ENCODE measurements around the gene CLBA1.
A peak's percentile ranks its signal among the peaks of the same experiment; 100 is the strongest.
"Not testable (repeated sequence)": the region's sequence is repeated elsewhere in the genome, so short reads cannot be mapped to it uniquely, and the experiment has no call there.

The CLBA1 gene

GRCh38 chr14:105030194-105030593 is 44.6 kb downstream of the CLBA1 start:
- 82% methylated on average over 1 of the region's 2 CpGs for WGBS
- Histone ChIP-seq H3K36me3 (ENCODE audit: control insufficient read depth in 1 of 2, insufficient read depth in 2 of 2, low read depth in 1 of 2, low read length in 2 of 2) (no peaks in the 10 kb centered on the region), H3K14ac (ENCODE audit: low read length in 2 of 2) (no peak overlapping the region), H3K4me3 (ENCODE audit: insufficient read depth in 1 of 2, low read depth in 1 of 2, low read length in 2 of 2) (no peak overlapping the region), H3K18ac (ENCODE audit: low read depth in 1 of 2, low read length in 2 of 2) (no peak overlapping the region), H3K4me1 (ENCODE audit: control insufficient read depth, insufficient read depth, low read depth, low read length) (peaks cover 6% of the 10 kb centered on the region), H3K27ac (ENCODE audit: low read length, poor library complexity, severe bottlenecking) (no peak overlapping the region), H2BK15ac (ENCODE audit: low read depth, poor library complexity, severe bottlenecking) (no peak overlapping the region), H3K9me3 (ENCODE audit: control insufficient read depth, low read length) (no peaks in the 10 kb centered on the region), H2AFZ (ENCODE audit: low read depth, low read length) (no peak overlapping the region), H2BK5ac (ENCODE audit: low read depth, low read length, poor library complexity, severe bottlenecking) (no peak overlapping the region), H2AK5ac (ENCODE audit: low read length, severe bottlenecking) (peak overlapping the region; percentile 1), H3K4ac (ENCODE audit: low read depth in 1 of 2, low read length in 2 of 2) (no peak overlapping the region), H3K23ac (ENCODE audit: low read length in 2 of 2) (no peak overlapping the region), H4K91ac (ENCODE audit: low read length) (no peak overlapping the region), H2BK12ac (ENCODE audit: low read length in 2 of 2) (no peak overlapping the region), H3K4me2 (ENCODE audit: low read length, poor library complexity, severe bottlenecking) (no peak overlapping the region), H4K8ac (ENCODE audit: low read length) (no peak overlapping the region), H3K79me1 (replicated peaks; ENCODE audit: low read length, poor library complexity, severe bottlenecking) (no peaks in the 10 kb centered on the region), H3K27me3 (ENCODE audit: control insufficient read depth in 1 of 2, insufficient read depth in 1 of 2, low read length in 2 of 2) (no peaks in the 10 kb centered on the region), H2BK120ac (ENCODE audit: low read depth, low read length) (no peak overlapping the region), H3K9ac (ENCODE audit: low read length) (no peak overlapping the region)
- DNase-seq: no peak

GRCh38 chr14:105030836-105031396 is 45.3 kb downstream of the CLBA1 start:
- Histone ChIP-seq H3K14ac (ENCODE audit: low read length in 2 of 2) (no peak overlapping the region), H3K4ac (ENCODE audit: low read depth in 1 of 2, low read length in 2 of 2) (no peak overlapping the region), H3K4me3 (ENCODE audit: insufficient read depth in 1 of 2, low read depth in 1 of 2, low read length in 2 of 2) (no peak overlapping the region), H4K8ac (ENCODE audit: low read length) (no peak overlapping the region), H3K9ac (ENCODE audit: low read length) (no peak overlapping the region), H2BK120ac (ENCODE audit: low read depth, low read length) (no peak overlapping the region), H3K36me3 (ENCODE audit: control insufficient read depth in 1 of 2, insufficient read depth in 2 of 2, low read depth in 1 of 2, low read length in 2 of 2) (no peaks in the 10 kb centered on the region), H3K23ac (ENCODE audit: low read length in 2 of 2) (no peak overlapping the region), H3K9me3 (ENCODE audit: control insufficient read depth, low read length) (no peaks in the 10 kb centered on the region), H3K4me2 (ENCODE audit: low read length, poor library complexity, severe bottlenecking) (no peak overlapping the region), H3K79me1 (replicated peaks; ENCODE audit: low read length, poor library complexity, severe bottlenecking) (no peaks in the 10 kb centered on the region), H3K27me3 (ENCODE audit: control insufficient read depth in 1 of 2, insufficient read depth in 1 of 2, low read length in 2 of 2) (no peaks in the 10 kb centered on the region), H2AFZ (ENCODE audit: low read depth, low read length) (no peak overlapping the region), H3K18ac (ENCODE audit: low read depth in 1 of 2, low read length in 2 of 2) (no peak overlapping the region), H2BK12ac (ENCODE audit: low read length in 2 of 2) (no peak overlapping the region), H2AK5ac (ENCODE audit: low read length, severe bottlenecking) (peak overlapping the region; percentile 9), H2BK5ac (ENCODE audit: low read depth, low read length, poor library complexity, severe bottlenecking) (no peak overlapping the region), H2BK15ac (ENCODE audit: low read depth, poor library complexity, severe bottlenecking) (no peak overlapping the region), H3K27ac (ENCODE audit: low read length, poor library complexity, severe bottlenecking) (no peak overlapping the region), H3K4me1 (ENCODE audit: control insufficient read depth, insufficient read depth, low read depth, low read length) (peaks cover 4% of the 10 kb centered on the region), H4K91ac (ENCODE audit: low read length) (no peak overlapping the region)
- DNase-seq: no peak
- 89% methylated on average over 9 of the region's 9 CpGs for WGBS

GRCh38 chr14:105032451-105032901 is 46.9 kb downstream of the CLBA1 start:
- 82% methylated on average over 5 of the region's 5 CpGs for WGBS
- H2BK12ac ChIP-seq (ENCODE audit: low read length in 2 of 2); H3K23ac ChIP-seq (ENCODE audit: low read length in 2 of 2): not testable (repeated sequence)

GRCh38 chr14:105033412-105033900 is 47.9 kb downstream of the CLBA1 start:
- H2BK5ac ChIP-seq (ENCODE audit: low read depth, low read length, poor library complexity, severe bottlenecking); H3K4ac ChIP-seq (ENCODE audit: low read depth in 1 of 2, low read length in 2 of 2); H3K27me3 ChIP-seq (ENCODE audit: control insufficient read depth in 1 of 2, insufficient read depth in 1 of 2, low read length in 2 of 2); H3K27ac ChIP-seq (ENCODE audit: low read length, poor library complexity, severe bottlenecking); H2BK15ac ChIP-seq (ENCODE audit: low read depth, poor library complexity, severe bottlenecking); H3K4me1 ChIP-seq (ENCODE audit: control insufficient read depth, insufficient read depth, low read depth, low read length); H3K9me3 ChIP-seq (ENCODE audit: control insufficient read depth, low read length); H3K4me2 ChIP-seq (ENCODE audit: low read length, poor library complexity, severe bottlenecking); H3K36me3 ChIP-seq (ENCODE audit: control insufficient read depth in 1 of 2, insufficient read depth in 2 of 2, low read depth in 1 of 2, low read length in 2 of 2); H3K14ac ChIP-seq (ENCODE audit: low read length in 2 of 2); H3K79me1 ChIP-seq (replicated peaks; ENCODE audit: low read length, poor library complexity, severe bottlenecking); H2BK12ac ChIP-seq (ENCODE audit: low read length in 2 of 2); H3K23ac ChIP-seq (ENCODE audit: low read length in 2 of 2); H2BK120ac ChIP-seq (ENCODE audit: low read depth, low read length); DNase-seq: not testable (repeated sequence)
- Histone ChIP-seq H3K4me3 (ENCODE audit: insufficient read depth in 1 of 2, low read depth in 1 of 2, low read length in 2 of 2) (peak overlapping the region in 1 of 2 experiments; percentile 83), H2AK5ac (ENCODE audit: low read length, severe bottlenecking) (peak overlapping the region; percentile 86), H2AFZ (ENCODE audit: low read depth, low read length) (peak overlapping the region; percentile 42), H3K18ac (ENCODE audit: low read depth in 1 of 2, low read length in 2 of 2) (peak overlapping the region; percentile 16 to 54), H3K9ac (ENCODE audit: low read length) (peak overlapping the region; percentile 89), H4K8ac (ENCODE audit: low read length) (peak overlapping the region; percentile 72), H4K91ac (ENCODE audit: low read length) (peak overlapping the region; percentile 50)
- WGBS: 33% methylated on average over 39 of the region's 45 CpGs

More at GRCh38 chr14:105032451-105032901, 46.9 kb downstream of the CLBA1 start:
- H4K8ac ChIP-seq (ENCODE audit: low read length); H3K79me1 ChIP-seq (replicated peaks; ENCODE audit: low read length, poor library complexity, severe bottlenecking); H3K18ac ChIP-seq (ENCODE audit: low read depth in 1 of 2, low read length in 2 of 2); H2BK15ac ChIP-seq (ENCODE audit: low read depth, poor library complexity, severe bottlenecking); H2BK120ac ChIP-seq (ENCODE audit: low read depth, low read length); H3K27me3 ChIP-seq (ENCODE audit: control insufficient read depth in 1 of 2, insufficient read depth in 1 of 2, low read length in 2 of 2); H3K9me3 ChIP-seq (ENCODE audit: control insufficient read depth, low read length); H3K4ac ChIP-seq (ENCODE audit: low read depth in 1 of 2, low read length in 2 of 2); H3K14ac ChIP-seq (ENCODE audit: low read length in 2 of 2); H4K91ac ChIP-seq (ENCODE audit: low read length); H3K4me2 ChIP-seq (ENCODE audit: low read length, poor library complexity, severe bottlenecking); H2AFZ ChIP-seq (ENCODE audit: low read depth, low read length); H3K36me3 ChIP-seq (ENCODE audit: control insufficient read depth in 1 of 2, insufficient read depth in 2 of 2, low read depth in 1 of 2, low read length in 2 of 2); H3K4me1 ChIP-seq (ENCODE audit: control insufficient read depth, insufficient read depth, low read depth, low read length): not testable (repeated sequence)
- peak overlapping the region; percentile 17 for H2AK5ac ChIP-seq (ENCODE audit: low read length, severe bottlenecking)
- H2BK5ac ChIP-seq (ENCODE audit: low read depth, low read length, poor library complexity, severe bottlenecking): peak overlapping the region; percentile 80
- peak overlapping the region; percentile 89 for H3K9ac ChIP-seq (ENCODE audit: low read length)
- DNase-seq: peak; percentile 74
- peak overlapping the region; percentile 88 for H3K27ac ChIP-seq (ENCODE audit: low read length, poor library complexity, severe bottlenecking)
- peak overlapping the region in 1 of 2 experiments; percentile 83 for H3K4me3 ChIP-seq (ENCODE audit: insufficient read depth in 1 of 2, low read depth in 1 of 2, low read length in 2 of 2)
